RCC 7860 (cell line): ENCODE measurements around the gene RASGRP2.
"Not testable (repeated sequence)": the region's sequence is repeated elsewhere in the genome, so short reads cannot be mapped to it uniquely, and the experiment has no call there.

Source experiments
- DNase-seq: peaks from one replicate; pipeline ENCODE4 v3.0.0-alpha.2; 2015; ENCODE audit warnings: low spot score
- FAIRE-seq: peaks from 2 replicates; lab custom pipeline; 2012; peaks lifted over from hg19 to GRCh38; lab: Jason Lieb, UNC

The RASGRP2 gene

DNA sequence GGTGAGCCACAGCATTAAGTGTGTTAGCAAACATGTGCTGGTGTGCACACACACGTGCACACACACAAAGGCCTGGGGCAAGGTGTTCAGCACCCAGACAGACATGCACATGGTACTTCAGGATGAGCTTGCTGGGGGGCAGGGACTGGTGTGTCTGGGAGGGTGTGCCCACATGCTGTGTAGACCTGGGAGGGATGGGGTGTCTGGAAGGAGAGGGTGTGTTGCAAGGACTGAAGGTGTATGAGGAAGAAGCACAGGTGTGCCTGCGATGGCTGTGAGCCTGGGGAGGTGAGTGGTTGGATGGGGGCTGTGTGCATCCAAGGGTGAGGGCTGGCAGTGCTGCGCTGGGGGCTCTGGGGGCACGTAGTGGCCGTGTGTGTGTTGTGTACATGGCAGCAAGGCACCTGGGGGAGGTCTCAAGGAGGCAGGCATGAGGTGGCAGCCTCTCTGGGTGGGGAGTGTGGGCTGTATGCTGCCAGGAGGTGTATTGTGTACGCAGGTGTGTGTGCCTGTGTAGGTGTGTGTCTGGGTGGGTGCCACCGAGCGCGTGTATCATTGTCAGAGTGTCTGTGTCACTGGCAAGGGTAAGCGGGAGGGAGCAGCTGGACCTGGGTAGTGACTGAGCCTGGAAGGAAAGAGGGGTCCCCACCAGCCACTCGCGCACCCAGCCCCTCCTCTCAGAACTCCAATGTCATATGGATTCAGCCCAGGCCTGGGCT, 23.1 kb downstream of the RASGRP2 start:
- DNase-seq (no peak), FAIRE-seq (no peak)

DNA sequence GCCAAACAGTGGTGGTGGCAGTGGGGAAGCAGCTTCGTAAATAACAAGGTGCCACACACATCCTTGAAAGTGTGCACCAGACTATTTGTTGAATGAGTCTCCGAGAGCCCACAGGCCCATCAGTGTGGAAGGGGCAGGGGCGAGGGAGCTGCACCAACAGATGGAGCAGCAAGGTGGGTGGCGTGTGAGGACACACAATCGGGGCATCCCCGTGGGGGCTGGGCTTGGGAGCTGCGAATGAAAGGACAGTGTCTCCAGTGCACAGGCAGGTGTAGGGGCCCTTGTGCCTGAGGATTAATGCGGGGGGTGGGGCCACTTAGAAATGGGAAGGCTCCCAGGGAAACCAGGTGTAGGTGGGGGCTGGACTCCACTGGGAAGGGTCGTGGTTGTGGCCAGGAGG, 23.8 kb downstream of the RASGRP2 start:
- DNase-seq (no peak), FAIRE-seq (no peak)

DNA sequence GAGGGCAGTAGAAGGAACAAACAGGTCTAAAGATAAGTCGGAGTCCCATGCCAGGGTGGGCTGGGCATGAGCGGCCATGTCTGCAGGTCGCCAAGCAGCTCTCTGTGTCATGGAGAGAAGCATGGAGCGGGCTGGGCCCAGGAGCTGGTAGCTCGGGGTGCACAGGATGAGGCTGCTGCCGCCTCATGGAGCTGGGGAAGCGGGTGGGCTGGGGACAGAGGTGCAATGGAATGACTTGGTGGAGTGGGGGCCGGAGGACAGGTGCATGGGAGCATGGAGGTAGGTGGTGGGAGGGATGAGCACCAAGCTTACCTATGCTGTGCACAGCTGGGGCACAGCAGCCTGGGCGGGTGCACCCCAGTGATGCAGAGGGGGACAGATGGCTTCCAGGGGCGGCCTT, 24.5 kb downstream of the RASGRP2 start:
- FAIRE-seq: no peak
- no peak for DNase-seq

DNA sequence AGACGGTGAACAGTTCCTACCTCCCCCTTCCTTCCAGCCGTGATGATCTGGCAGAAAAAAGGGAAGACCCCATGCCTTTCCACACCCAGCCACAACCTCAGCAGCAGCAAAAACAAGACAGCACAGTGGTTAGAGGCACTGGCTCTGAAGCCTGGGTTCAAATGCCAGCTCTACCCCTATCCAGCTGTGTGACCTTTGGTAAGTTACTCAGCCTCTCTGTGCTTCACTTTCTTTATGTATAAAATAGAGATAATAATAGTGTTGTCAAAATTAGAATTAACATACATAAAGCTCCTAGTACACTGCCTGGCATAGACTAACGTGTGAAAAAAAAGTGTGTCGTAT, 25.2 kb downstream of the RASGRP2 start:
- DNase-seq (no peak), FAIRE-seq (no peak)

DNA sequence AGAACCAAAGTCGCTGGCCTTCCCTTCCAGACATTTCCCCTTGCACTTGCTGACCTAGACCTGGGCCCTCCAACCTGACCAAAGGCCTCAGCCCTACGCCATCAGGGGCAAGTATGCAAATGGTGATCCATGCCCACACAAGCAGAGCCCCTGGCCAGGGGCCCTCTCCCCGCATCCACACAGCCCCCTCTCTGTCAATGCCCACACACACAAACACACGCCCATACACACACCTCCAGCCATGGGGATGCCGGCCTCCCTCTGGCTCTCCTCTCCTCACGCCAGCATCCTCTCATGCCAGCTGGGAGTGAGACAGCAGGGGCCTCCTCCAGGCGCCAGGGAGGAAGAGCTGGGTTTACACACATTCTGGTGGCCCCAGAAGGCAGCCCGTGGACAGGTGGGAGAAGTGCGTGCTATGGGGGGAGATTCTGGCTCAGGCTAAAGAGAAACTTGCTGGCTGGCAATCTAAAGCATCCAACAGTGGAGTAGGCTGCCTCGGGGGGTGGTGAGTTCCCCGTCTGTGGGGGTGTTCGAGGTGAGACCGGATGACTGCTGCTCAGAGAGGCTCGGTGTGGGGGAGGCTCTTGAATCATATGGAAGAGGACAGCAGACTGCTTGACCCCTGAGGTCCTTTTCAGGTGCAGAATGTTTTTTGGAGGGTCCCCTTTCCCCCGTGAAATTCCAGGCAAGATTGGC, 25.7 kb downstream of the RASGRP2 start:
- DNase-seq (no peak), FAIRE-seq (no peak)

DNA sequence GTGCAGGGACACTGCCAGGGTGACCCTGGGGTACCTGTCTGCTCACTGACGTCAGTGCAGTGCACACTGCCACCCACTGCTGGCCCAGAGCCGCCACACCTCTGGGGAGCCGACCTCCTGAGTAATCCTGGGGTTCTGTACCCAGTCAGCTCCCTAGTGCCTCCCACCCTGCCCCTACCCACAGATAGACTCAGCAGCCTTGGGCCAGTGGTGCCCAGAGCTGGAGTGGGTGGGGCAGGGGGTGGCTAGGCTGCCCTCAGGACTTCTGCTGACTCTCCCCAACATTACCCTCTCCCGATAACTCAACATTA, 26.7 kb downstream of the RASGRP2 start:
- no peak for FAIRE-seq

DNA sequence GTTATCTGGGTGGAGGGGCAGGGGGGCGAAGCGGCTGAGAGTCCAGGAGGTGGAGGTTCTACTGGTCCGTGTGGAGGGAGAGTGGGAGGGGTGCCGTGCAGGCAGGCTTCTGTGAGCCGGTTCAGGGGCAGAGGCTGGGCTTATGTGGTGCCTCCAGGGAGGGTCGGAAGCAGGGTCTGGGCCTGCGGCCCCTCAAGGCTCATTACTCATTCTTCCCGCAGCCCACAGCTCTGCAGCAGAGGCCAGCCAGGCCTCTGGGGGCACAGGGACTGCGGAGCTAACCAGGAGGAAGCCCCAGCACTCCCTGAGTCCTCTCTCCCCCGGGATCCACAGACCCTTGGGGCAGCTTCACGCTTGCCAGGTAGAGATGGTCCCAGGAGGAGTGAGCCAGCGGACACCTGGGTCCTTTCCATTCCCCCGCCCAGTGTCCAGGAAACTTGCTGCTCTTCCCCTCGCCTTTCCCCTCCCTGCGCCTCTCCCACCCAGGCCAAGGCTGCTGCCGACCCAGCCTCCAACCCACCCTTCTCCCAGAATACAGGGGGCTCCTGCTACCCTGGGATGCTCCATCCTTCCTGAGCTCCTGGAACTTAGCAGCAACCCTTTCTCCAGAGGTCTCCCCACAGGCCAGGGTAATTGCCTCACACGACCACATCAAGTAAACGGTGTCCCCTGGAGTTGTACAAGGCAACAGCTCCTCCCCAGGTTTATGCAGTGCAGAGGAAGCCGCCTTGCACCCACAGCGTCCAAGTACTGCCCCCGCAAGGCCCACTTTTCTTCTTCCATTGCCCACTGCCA, 27.3 kb downstream of the RASGRP2 start:
- FAIRE-seq: no peak

More for the DNA sequence above, 26.7 kb downstream of the RASGRP2 start:
- DNase-seq: no peak

DNA sequence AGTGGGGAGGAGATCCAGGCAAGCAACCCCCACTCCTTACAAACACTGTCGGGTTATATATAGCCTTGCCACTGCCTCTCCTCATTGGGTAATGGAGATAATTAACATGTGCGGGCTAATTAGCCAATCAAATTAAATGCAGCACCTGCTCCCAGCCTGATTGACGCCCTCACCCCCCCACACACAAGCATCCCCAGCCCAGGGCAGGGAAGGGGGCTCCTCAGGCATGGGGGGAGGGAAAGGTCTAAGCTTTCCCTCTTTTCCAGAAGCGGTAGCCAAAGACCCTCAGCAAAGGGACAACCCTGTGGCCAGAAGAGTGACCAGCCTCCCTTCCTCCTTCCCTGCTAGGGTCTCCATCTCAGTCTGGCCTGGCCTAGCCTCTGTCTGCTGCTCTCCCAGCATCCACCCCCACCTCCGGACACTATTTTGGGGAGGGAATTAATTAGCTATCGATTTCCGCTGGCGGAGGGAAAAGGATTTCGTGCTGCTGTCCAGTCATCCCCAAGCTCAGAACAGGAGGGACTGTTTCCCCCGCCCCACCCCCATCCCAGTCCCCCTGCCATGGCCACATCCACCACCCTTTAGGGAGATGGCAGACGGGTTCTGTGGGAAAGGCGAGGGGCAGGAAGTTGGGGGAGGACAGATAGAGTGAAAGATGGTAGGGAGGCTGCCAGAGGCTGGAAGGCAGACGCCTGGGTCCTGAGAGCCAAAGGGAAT, 28.0 kb downstream of the RASGRP2 start:
- FAIRE-seq (no peak), DNase-seq (no peak)

More for the DNA sequence above, 27.3 kb downstream of the RASGRP2 start:
- no peak for DNase-seq

DNA sequence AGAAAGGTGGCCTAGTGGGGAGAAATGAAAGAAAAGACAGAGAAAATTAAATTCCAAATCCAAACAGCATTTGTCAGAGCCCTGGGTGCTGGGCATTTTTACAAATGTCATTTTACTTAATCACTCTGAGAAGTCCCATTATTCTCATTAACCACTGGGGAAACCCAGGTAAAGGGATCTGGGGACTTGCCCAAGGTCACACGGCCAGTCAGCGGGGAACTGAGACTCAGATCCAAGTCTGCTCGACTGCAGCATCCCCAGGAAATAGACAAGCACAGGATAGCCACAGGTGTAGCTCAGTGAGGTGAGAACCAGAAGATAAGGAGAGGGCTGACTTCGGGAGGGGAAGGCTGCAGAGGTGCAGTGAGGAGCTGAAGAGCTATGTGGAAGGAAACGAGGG, 28.8 kb downstream of the RASGRP2 start:
- FAIRE-seq (no peak), DNase-seq (no peak)

DNA sequence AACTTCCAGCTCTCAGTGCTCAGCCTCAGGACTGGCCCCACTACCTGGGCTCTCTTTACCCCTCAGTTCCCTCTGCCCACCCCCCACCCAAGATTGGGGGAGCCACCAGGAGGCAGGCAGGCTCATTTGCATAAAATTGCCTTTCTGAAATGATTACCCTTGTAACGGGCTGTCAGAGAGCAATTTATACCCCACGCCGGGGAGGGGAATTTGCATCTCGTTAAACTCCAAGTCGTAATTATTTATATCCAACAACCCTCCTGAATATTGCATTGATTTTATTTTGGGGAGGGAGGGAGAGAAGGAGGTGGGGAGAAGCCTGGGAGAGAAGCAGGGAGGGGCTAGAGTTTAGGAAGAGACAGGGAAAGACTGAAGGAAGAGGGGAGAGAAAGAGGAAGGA, 29.3 kb downstream of the RASGRP2 start:
- DNase-seq (no peak), FAIRE-seq (no peak)

DNA sequence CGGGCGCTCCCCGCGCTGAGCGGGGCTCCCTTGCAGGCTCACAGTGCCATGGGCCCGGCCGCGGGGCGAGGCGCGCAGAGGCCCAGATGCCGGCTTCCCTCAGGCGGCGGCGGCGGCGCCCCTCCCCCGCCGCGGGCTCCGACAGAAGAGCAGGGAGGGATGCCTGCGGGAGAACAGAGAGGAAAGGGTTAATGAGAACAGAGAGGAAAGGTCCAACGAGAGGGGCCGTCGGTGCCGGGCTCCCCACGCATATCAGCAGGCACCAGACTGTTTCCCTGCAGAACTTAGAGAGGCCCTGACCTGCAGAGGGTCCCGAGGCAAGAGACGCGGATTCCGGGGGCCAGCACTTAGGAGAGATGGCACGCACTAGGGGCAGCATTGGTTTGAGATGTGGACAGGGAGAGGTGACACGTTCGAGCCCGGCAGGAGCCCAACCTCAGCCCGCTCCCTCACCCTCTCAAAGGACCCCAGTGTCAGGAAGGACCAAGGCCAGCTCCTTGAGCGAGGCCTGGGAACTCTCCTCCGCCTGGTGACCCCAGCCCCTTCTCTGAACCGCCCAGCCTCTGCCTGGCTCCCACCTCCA, 30.1 kb downstream of the RASGRP2 start:
- FAIRE-seq: no peak

DNA sequence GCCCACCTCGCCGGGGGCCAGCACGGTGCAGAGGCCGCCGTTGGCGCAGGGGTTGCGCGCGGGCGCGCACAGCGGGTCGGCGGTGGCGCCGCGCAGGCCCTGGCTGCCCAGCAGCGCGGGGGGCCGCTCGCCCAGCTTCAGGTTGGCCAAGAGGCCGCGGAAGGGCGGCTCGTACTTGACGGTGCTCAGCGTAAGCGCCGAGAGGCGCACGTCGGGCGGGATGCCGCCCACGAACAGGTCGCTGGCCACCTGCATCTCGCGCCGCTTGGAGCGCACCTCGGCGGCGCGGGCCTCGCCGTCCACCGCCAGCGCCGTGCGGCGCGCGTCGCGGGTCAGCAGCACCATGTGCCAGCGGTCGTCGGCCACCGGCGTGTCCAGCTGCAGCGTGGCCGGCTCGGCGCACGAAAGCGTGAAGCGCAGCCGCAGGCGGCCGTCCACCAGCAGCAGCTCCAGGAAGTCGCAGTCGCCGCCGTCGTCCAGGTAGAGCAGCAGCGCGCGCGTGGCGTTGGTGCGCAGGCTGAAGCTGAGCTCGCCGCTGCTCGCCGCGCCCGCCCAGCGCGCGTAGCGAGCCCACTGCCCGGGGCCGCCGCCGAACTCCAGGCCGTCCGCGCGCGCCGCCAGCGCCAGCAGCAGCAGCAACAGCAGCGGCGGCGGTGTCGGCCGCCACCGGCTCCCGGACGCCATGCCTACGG, 30.8 kb downstream of the RASGRP2 start:
- FAIRE-seq: no peak
- DNase-seq: no peak

More for the DNA sequence above, 30.1 kb downstream of the RASGRP2 start:
- DNase-seq: no peak

DNA sequence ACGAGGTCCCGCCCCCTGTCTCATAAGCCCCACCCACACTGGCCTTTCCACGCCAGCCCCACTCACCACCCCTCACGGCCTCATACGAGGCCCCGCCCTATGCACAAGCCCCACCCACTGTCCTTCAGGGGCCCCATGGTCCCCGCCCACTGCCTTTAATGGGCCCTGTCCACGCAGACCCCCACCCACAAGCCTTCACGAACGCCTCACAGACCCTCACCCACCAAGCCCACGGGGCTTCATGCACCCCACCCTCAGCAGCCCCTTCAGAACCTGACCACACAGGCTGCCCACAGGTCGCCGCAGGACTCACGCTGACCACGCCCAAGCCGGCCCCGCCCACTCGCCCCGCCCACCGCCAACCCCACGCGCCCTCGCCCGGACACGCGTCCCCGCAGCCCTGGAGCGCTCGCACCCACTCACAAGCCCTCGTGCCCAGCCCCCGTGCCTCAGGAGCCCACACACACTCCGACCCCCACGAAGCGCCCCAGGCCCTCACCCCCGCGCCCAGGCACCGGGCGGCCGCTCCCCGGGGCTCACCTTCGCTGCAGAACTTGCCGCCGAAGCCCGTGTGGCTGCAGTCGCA, 31.4 kb downstream of the RASGRP2 start:
- DNase-seq: no peak
- no peak for FAIRE-seq

DNA sequence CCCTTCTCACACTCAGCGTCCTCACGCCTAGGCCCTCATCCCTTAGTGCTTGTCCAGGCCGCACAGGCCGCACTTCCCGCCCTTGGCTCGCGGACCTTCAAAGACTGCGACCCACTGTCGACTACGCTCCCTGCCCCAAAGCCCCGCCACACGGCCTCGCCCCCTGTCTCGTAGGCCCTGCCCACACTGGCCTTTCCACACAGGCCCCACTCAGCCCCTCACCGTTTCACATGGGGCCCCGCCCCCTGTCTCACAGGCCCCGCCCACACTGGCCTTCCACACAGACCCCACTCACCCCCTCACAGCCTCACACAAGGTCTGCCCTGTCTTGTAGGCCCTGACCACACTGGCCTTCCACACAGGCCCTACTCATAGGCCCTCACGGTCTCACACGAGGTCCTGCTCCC, 32.0 kb downstream of the RASGRP2 start:
- DNase-seq (no peak), FAIRE-seq (no peak)

DNA sequence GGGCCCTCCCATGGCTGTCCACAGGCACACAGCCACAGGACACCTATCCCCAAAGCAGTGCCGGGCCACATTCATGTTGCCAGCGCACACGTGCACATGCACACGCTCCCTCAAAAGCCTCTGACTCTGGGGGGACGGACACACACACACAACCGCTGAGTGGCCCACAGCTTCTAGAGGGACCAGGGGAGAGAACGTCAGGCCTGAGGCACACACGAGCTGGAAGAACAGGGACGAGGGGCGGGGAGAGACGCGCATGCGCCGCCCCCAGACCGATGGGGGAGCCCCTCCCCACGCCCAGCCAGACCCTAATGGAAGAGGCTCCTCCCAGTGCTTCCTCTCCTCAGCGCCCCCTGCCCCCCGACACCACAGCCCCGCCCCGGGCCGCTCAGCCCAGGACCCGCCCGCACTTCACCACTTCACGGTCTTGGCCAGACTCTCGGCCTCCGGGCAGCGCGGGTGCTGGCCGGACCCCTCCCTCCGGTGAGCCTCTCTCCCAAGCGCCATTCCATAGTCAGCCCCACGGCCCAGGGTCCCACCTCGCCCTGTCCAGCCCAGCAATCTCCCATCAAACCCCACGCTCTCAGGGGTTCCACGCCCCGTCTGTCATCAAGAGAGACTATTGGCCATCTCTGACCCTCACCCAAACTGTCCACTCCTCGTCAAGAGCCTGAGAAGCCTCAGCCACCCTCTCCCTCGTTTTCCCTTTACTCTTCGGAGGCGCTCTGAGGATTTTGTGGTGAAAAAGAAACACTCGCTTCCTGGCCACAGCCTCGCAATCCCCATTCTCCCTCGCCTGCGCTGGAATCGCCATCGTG, 32.6 kb downstream of the RASGRP2 start:
- FAIRE-seq (no peak), DNase-seq (no peak)

DNA sequence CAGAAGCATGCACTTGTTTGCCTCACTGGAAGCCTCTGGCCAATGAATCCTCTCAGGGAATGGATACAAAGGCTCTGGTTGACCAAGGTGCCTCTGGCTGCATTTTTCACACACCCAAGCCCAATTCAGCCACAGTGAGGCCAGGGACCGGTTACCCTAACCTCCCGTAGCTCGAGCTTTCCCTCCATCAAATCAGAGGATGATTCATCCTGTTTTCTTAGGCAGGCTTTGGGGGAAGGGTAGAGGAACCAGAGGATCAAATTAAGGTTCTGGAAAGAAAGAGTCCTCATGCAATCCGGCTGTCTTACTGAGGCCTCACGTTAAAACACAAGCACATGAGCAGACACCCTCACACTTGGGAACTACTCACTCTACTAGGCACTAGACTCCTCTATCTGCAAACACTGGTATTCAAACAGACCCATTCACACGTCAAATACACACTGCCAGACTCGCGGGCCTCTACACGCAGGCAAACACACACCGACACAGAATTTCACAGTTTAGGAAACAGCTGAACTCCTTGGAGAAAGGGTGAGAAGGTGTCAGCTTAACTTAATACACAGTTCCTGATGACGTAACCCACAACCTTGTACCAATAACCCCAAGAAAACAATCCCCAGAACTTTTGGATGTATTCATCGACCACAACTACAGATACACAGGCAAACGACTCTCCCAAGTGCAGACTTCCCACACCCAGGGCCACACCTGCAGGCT, 33.4 kb downstream of the RASGRP2 start:
- no peak for FAIRE-seq
- DNase-seq: no peak

DNA sequence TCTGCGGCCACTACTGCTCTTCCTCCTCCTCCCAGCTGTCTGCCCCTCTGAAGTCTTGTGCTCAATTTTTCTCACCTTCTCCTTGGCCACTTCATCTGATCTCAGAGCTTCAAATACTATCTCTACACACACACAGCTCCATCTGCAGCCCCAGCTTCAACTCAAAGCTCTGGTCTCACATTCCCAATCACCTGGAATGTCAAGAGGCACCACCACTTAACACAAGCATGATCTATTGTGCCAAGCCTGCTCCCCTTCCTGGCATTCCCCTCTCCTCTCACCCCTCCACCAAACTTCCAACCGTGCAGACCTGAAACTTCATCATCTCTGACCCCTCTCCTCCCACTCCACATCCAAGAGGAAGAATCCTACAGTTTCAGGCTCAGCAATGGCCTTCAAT, 38.4 kb downstream of the RASGRP2 start:
- no peak for FAIRE-seq
- no peak for DNase-seq

DNA sequence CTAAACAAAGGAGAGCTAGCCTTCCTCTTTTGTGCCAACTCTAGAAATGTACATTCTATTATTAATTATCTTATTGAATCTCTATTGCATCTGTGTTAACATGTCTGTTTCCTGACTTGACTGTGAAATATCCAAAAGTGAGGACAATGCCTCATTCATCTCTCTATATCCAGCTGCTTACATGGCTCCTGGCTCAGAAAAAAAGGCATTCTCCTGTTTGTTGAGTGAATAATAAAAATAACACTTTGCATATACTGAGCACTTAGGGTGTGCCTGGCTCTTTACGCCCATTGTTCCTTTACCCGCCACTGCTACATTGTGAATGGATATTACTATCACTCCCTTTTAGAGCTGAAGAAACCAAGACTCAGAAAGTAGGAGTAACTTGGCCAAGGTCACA, 40.9 kb downstream of the RASGRP2 start:
- no peak for FAIRE-seq
- no peak for DNase-seq

DNA sequence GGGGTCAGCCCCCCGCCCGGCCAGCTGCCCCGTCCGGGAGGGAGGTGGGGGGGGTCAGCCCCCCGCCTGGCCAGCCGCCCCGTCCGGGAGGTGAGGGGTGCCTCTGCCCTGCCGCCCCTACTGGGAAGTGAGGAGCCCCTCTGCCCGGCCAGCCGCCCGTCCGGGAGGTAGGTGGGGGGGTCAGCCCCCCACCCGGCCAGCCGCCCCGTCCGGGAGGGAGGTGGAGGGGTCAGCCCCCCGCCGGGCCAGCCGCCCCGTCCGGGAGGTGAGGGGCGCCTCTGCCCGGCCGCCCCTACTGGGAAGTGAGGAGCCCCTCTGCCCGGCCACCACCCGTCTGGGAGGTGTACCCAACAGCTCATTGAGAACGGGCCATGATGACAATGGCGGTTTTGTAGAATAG, 42.0 kb downstream of the RASGRP2 start:
- DNase-seq, FAIRE-seq: not testable (repeated sequence)
